GM23338 (cell line): ENCODE results near the gene HIC2.
"Not testable (repeated sequence)": the region's sequence is repeated elsewhere in the genome, so short reads cannot be mapped to it uniquely, and the experiment has no call there.

ENCODE experiments used
- CREB1 ChIP-seq: fragments of 250-450 bp; sonication (Bioruptor Pico); IDR thresholded peaks from 2 replicates; pipeline ENCODE4 v1.5.0; 2020; ENCODE audit warnings: low read depth, mild to moderate bottlenecking, moderate library complexity
- CTCF ChIP-seq, 2 experiments: fragments of 200-600 bp in 1 of 2; sonication (generic) in 1 of 2; conservative IDR thresholded peaks; 2 replicates each; pipeline versions ENCODE4 v1.5.1 to v1.6.1; 2016 to 2017; ENCODE audit warnings: antibody characterized with exemption in 2 of 2, low read depth in 2 of 2, mild to moderate bottlenecking in 2 of 2, moderate library complexity in 1 of 2
- EZH2phosphoT487 ChIP-seq: fragments of 200-600 bp; sonication (generic); IDR thresholded peaks from one replicate; pipeline ENCODE4 v1.8.1; 2018; ENCODE audit warnings: antibody characterized with exemption; ENCODE audit not compliant: unreplicated experiment
- NANOG ChIP-seq: IDR thresholded peaks from 2 replicates; pipeline ENCODE4 v1.6.1; 2016; ENCODE audit warnings: antibody characterized with exemption, borderline replicate concordance
- REST ChIP-seq: IDR thresholded peaks from one replicate; pipeline ENCODE4 v1.6.1; 2018; ENCODE audit warnings: antibody characterized with exemption; ENCODE audit not compliant: unreplicated experiment
- ZNF114 ChIP-seq: fragments of 250-450 bp; sonication (Bioruptor Pico); IDR thresholded peaks from 2 replicates; pipeline ENCODE4 v1.5.0; 2020; ENCODE audit warnings: mild to moderate bottlenecking, moderate library complexity

GRCh38 chr22:21493789-21494782, 76.9 kb downstream of the HIC2 start:
- TF ChIP-seq CTCF (conservative IDR thresholded peaks at IDR 0.05; ENCODE audit: low read depth in 2 of 2); REST; EZH2phosphoT487; NANOG; ZNF114 (CRISPR knock-in tag); CREB1 (CRISPR knock-in tag): not testable (repeated sequence)
